Large intestine (tissue), 3 donors: Measurements from ENCODE around the gene TMEM198. TPM values are rescaled to one million over a fixed set of nuclear protein-coding genes. Genes with fewer than 3 reads are reported as not detected.
A peak's percentile ranks its signal among the peaks of the same experiment; 100 is the strongest.

Experiments used
- DNase-seq, 2 donors: peaks; one replicate each; pipeline versions ENCODE4 v3.0.0 to v3.0.0-alpha.2; 2013
- H3K27ac ChIP-seq: one replicate; pipeline ENCODE4 v1.5.1; 2013; ENCODE audit warnings: low read length
- H3K27me3 ChIP-seq: 2 replicates; pipeline ENCODE4 v1.6.1; 2013; ENCODE audit warnings: low read length; ENCODE audit not compliant: control insufficient read depth, insufficient read depth
- H3K36me3 ChIP-seq: 2 replicates; pipeline ENCODE4 v1.6.1; 2013; ENCODE audit warnings: low read length; ENCODE audit not compliant: control insufficient read depth, insufficient read depth
- H3K4me1 ChIP-seq: one replicate; pipeline ENCODE4 v1.6.1; 2013; ENCODE audit warnings: low read length; ENCODE audit not compliant: control insufficient read depth, insufficient read depth
- H3K4me3 ChIP-seq: one replicate; pipeline ENCODE4 v1.5.1; 2013; ENCODE audit warnings: low read length
- H3K9me3 ChIP-seq: one replicate; pipeline ENCODE4 v1.6.1; 2013; ENCODE audit warnings: mild to moderate bottlenecking, low read depth, low read length, moderate library complexity; ENCODE audit not compliant: control insufficient read depth
- WGBS: methylation state at CpG from one replicate; pipeline ENCODE4 v1.1.5; 2013; ENCODE audit warnings: low lambda C conversion rate; ENCODE audit not compliant: insufficient coverage; 5-methylcytosine and 5-hydroxymethylcytosine counted together
- polyA plus RNA-seq: library from polyadenylated mRNA; unstranded; fragments of 120-200 nt; gene quantifications from one replicate; pipeline ENCODE4 v1.2.1, GENCODE V29; 2013

TMEM198 gene
- polyA plus RNA-seq, 1 donor: 19.9 TPM

- peaks cover 21% of the 10 kb centered on the region for H3K4me1 ChIP-seq
- peaks cover 4% of the 10 kb centered on the region for H3K9me3 ChIP-seq
- no peak overlapping the region for H3K27ac ChIP-seq
- no peaks in the 10 kb centered on the region for H3K27me3 ChIP-seq
- H3K36me3 ChIP-seq: peaks cover 34% of the 10 kb centered on the region
- no peak for DNase-seq
- WGBS: no CpG with 5 or more reads among the region's 32 CpGs
- no peak overlapping the region for H3K4me3 ChIP-seq
Measured at GRCh38 chr2:219538956-219539788, 4.7 kb upstream of the TMEM198 start.

- no peaks in the 10 kb centered on the region for H3K27me3 ChIP-seq
- DNase-seq: no peak
- peaks cover 25% of the 10 kb centered on the region for H3K4me1 ChIP-seq
- WGBS: no CpG with 5 or more reads among the region's 46 CpGs
- H3K27ac ChIP-seq: no peak overlapping the region
- peaks cover 34% of the 10 kb centered on the region for H3K36me3 ChIP-seq
- peaks cover 4% of the 10 kb centered on the region for H3K9me3 ChIP-seq
- no peak overlapping the region for H3K4me3 ChIP-seq
Measured at GRCh38 chr2:219539926-219540678, 3.7 kb upstream of the TMEM198 start.

- peaks cover 34% of the 10 kb centered on the region for H3K36me3 ChIP-seq
- peaks cover 32% of the 10 kb centered on the region for H3K4me1 ChIP-seq
- no CpG with 5 or more reads among the region's 12 CpGs for WGBS
- DNase-seq: no peak
- no peak overlapping the region for H3K27ac ChIP-seq
- no peak overlapping the region for H3K4me3 ChIP-seq
- H3K27me3 ChIP-seq: no peaks in the 10 kb centered on the region
- H3K9me3 ChIP-seq: peaks cover 4% of the 10 kb centered on the region
Measured at GRCh38 chr2:219540784-219541504, 2.9 kb upstream of the TMEM198 start.

GRCh38 chr2:219541611-219542180 lies 2.1 kb upstream of the TMEM198 start:
- Histone ChIP-seq H3K36me3 (peaks cover 34% of the 10 kb centered on the region), H3K27me3 (no peaks in the 10 kb centered on the region), H3K9me3 (peaks cover 4% of the 10 kb centered on the region), H3K4me1 (peaks cover 38% of the 10 kb centered on the region), H3K27ac (no peak overlapping the region), H3K4me3 (peak overlapping the region; percentile 68)
- peak; percentile 91 to 93 for DNase-seq
- no CpG with 5 or more reads among the region's 48 CpGs for WGBS

GRCh38 chr2:219542931-219543595 lies 765 bp upstream of the TMEM198 start:
- Histone ChIP-seq H3K36me3 (peaks cover 42% of the 10 kb centered on the region), H3K9me3 (peaks cover 4% of the 10 kb centered on the region), H3K4me3 (peak overlapping the region; percentile 68), H3K27me3 (no peaks in the 10 kb centered on the region), H3K4me1 (peaks cover 36% of the 10 kb centered on the region), H3K27ac (peak overlapping the region; percentile 94)
- DNase-seq: no peak
- no CpG with 5 or more reads among the region's 66 CpGs for WGBS

GRCh38 chr2:219544567-219544966 lies 739 bp downstream of the TMEM198 start:
- Histone ChIP-seq H3K27ac (peak overlapping the region; percentile 94), H3K27me3 (no peaks in the 10 kb centered on the region), H3K4me3 (peak overlapping the region; percentile 68), H3K36me3 (peaks cover 43% of the 10 kb centered on the region), H3K4me1 (peaks cover 29% of the 10 kb centered on the region), H3K9me3 (peaks cover 4% of the 10 kb centered on the region)
- DNase-seq: no peak
- WGBS: 69% methylated on average over 2 of the region's 9 CpGs

- H3K27me3 ChIP-seq: peaks cover under 1% of the 10 kb centered on the region
- H3K36me3 ChIP-seq: peaks cover 36% of the 10 kb centered on the region
- peaks cover 29% of the 10 kb centered on the region for H3K4me1 ChIP-seq
- DNase-seq: peak in 1 of 2 donors; percentile 62
- H3K4me3 ChIP-seq: peak overlapping the region; percentile 68
- H3K27ac ChIP-seq: peak overlapping the region; percentile 94
- WGBS: no CpG with 5 or more reads among the region's 3 CpGs
- no peaks in the 10 kb centered on the region for H3K9me3 ChIP-seq
Measured at GRCh38 chr2:219545295-219545942, 1.6 kb downstream of the TMEM198 start.

GRCh38 chr2:219545943-219546352 lies 2.1 kb downstream of the TMEM198 start:
- peak overlapping the region; percentile 94 for H3K27ac ChIP-seq

GRCh38 chr2:219547621-219548020 lies 3.8 kb downstream of the TMEM198 start:
- Histone ChIP-seq H3K27ac (no peak overlapping the region), H3K4me3 (no peak overlapping the region), H3K27me3 (peaks cover 16% of the 10 kb centered on the region), H3K9me3 (no peaks in the 10 kb centered on the region), H3K36me3 (peaks cover 24% of the 10 kb centered on the region), H3K4me1 (peaks cover 24% of the 10 kb centered on the region)
- WGBS: no CpG with 5 or more reads among the region's 26 CpGs
- DNase-seq: no peak

More at GRCh38 chr2:219545943-219546352, 2.1 kb downstream of the TMEM198 start:
- WGBS: 24% methylated on average over 2 of the region's 4 CpGs
- peaks cover 32% of the 10 kb centered on the region for H3K36me3 ChIP-seq
- H3K4me1 ChIP-seq: peaks cover 29% of the 10 kb centered on the region
- peak; percentile 93 to 96 for DNase-seq
- H3K4me3 ChIP-seq: no peak overlapping the region
- H3K27me3 ChIP-seq: peaks cover 5% of the 10 kb centered on the region
- no peaks in the 10 kb centered on the region for H3K9me3 ChIP-seq
